DOHH2 (cell line): ENCODE results near the gene IL1A.

Experiments used
- H3F3A ChIP-seq: fragments of 200-600 bp; sonication (generic), shearing (Covaris generic); 2 replicates; pipeline ENCODE4 v1.6.0; 2016; ENCODE audit warnings: antibody characterized with exemption, mild to moderate bottlenecking; ENCODE audit not compliant: control insufficient read depth, insufficient read depth
- H3K27ac ChIP-seq: fragments of 200-600 bp; sonication (generic); 2 replicates; pipeline ENCODE4 v1.5.1; 2014; ENCODE audit warnings: low read depth, mild to moderate bottlenecking, low read length, moderate library complexity
- H3K27me3 ChIP-seq: fragments of 200-600 bp; sonication (generic); 2 replicates; pipeline ENCODE4 v1.6.1; 2014; ENCODE audit warnings: mild to moderate bottlenecking, low read length, mixed read lengths; ENCODE audit not compliant: control insufficient read depth
- H3K36me3 ChIP-seq: fragments of 200-600 bp; sonication (generic); 2 replicates; pipeline ENCODE4 v1.6.1; 2014; ENCODE audit warnings: mild to moderate bottlenecking, low read length, moderate library complexity, mixed read lengths; ENCODE audit not compliant: control insufficient read depth
- H3K4me1 ChIP-seq: fragments of 200-600 bp; sonication (generic); 2 replicates; pipeline ENCODE4 v1.6.1; 2014; ENCODE audit warnings: mild to moderate bottlenecking, low read length, mixed read lengths; ENCODE audit not compliant: control insufficient read depth
- H3K4me2 ChIP-seq: fragments of 200-600 bp; sonication (generic); 2 replicates; pipeline ENCODE4 v1.6.0; 2014; ENCODE audit warnings: mild to moderate bottlenecking, low read length, moderate library complexity
- H3K4me3 ChIP-seq: fragments of 200-600 bp; sonication (generic); 2 replicates; pipeline ENCODE4 v1.5.1; 2014; ENCODE audit warnings: mild to moderate bottlenecking, low read length, mixed read lengths
- H3K79me2 ChIP-seq: fragments of 200-600 bp; sonication (generic); 2 replicates; pipeline ENCODE4 v1.6.1; 2014; ENCODE audit warnings: mild to moderate bottlenecking, low read length, mixed read lengths; ENCODE audit not compliant: control insufficient read depth
- H3K9me2 ChIP-seq: fragments of 200-600 bp; sonication (generic); replicated peaks from 2 replicates; pipeline ENCODE4 v1.6.1; 2014; ENCODE audit warnings: mild to moderate bottlenecking, low read length, mixed read lengths; ENCODE audit not compliant: control insufficient read depth
- H3K9me3 ChIP-seq: fragments of 200-600 bp; sonication (generic); 2 replicates; pipeline ENCODE4 v1.6.1; 2014; ENCODE audit warnings: antibody characterized with exemption, low read length, mixed read lengths; ENCODE audit not compliant: control insufficient read depth, insufficient read depth
- H4K20me1 ChIP-seq: fragments of 200-600 bp; sonication (generic); 2 replicates; pipeline ENCODE4 v1.6.0; 2014; ENCODE audit warnings: low read depth, mild to moderate bottlenecking, antibody characterized with exemption, low read length, moderate library complexity; ENCODE audit not compliant: control insufficient read depth, insufficient read depth
- EZH2phosphoT487 ChIP-seq: fragments of 200-600 bp; sonication (generic); IDR thresholded peaks from 2 replicates; pipeline ENCODE4 v1.6.1; 2017; ENCODE audit warnings: borderline replicate concordance, mild to moderate bottlenecking, antibody characterized with exemption, low read length, moderate library complexity, mixed read lengths
- TF ChIP-seq, protein P1 (sequence below): fragments of 200-600 bp; sonication (generic); IDR thresholded peaks from one replicate; pipeline ENCODE4 v1.5.1; 2014; ENCODE audit warnings: antibody characterized with exemption, mild to moderate bottlenecking, low read depth, low read length; ENCODE audit not compliant: poor library complexity, severe bottlenecking

Gene IL1A

DNA sequence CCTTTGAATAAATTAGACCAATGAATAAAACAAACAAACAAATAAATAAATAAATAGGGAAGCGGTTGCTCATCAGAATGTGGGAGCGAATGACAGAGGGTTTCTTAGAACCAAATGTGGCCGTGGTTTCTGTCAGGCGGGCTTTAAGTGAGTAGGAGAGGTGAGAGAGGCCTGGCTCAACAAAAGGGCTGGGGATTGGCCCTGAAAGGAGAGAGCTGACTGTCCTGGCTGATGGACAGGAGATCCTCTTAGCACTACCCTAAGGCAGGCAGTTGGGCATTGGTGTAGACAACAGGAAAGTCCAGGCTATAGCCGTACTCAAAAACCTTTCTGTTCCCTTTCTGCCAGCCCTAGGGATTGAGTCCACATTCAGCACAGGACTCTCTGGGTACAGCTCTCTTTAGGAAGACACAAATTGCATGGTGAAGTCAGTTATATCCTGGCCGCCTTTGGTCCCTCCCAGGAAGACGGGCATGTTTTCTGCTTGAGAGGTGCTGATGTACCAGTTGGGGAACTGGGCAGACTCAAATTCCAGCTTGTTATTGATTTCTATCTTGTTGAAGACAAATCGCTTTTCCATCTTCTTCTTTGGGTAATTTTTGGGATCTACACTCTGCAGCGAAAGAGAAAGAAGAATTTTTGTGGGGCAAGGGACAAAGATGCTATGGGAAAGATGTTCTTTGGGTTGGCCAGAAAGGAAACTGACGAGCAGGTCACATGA lies 45.8 kb upstream of the IL1A start:
- Histone ChIP-seq H3K79me2 (no peaks in the 10 kb centered on the region), H3K9me2 (no peaks in the 10 kb centered on the region), H3K4me1 (no peaks in the 10 kb centered on the region), H3K27me3 (0 out of 2 replicates have a peak, but pooled peaks cover 2% of the 10 kb centered on the region), H3K4me2 (no peak overlapping the region), H3F3A (no peaks in the 10 kb centered on the region), H4K20me1 (no peaks in the 10 kb centered on the region), H3K9me3 (no peaks in the 10 kb centered on the region), H3K27ac (no peak overlapping the region), H3K36me3 (no peaks in the 10 kb centered on the region), H3K4me3 (no peak overlapping the region)
- TF ChIP-seq, protein P1, sequence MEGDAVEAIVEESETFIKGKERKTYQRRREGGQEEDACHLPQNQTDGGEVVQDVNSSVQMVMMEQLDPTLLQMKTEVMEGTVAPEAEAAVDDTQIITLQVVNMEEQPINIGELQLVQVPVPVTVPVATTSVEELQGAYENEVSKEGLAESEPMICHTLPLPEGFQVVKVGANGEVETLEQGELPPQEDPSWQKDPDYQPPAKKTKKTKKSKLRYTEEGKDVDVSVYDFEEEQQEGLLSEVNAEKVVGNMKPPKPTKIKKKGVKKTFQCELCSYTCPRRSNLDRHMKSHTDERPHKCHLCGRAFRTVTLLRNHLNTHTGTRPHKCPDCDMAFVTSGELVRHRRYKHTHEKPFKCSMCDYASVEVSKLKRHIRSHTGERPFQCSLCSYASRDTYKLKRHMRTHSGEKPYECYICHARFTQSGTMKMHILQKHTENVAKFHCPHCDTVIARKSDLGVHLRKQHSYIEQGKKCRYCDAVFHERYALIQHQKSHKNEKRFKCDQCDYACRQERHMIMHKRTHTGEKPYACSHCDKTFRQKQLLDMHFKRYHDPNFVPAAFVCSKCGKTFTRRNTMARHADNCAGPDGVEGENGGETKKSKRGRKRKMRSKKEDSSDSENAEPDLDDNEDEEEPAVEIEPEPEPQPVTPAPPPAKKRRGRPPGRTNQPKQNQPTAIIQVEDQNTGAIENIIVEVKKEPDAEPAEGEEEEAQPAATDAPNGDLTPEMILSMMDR, result no peak
- no peak for TF ChIP-seq EZH2phosphoT487

- Histone ChIP-seq H3K4me2 (no peak overlapping the region), H3K4me1 (no peaks in the 10 kb centered on the region), H3K9me2 (no peaks in the 10 kb centered on the region), H3K27me3 (0 out of 2 replicates have a peak, but pooled peaks cover under 1% of the 10 kb centered on the region), H3K36me3 (no peaks in the 10 kb centered on the region), H3K79me2 (no peaks in the 10 kb centered on the region), H3K4me3 (no peak overlapping the region), H3F3A (no peaks in the 10 kb centered on the region), H4K20me1 (no peaks in the 10 kb centered on the region), H3K27ac (no peak overlapping the region), H3K9me3 (no peaks in the 10 kb centered on the region)
- TF ChIP-seq EZH2phosphoT487, result no peak
- TF ChIP-seq, protein P1, result no peak
Observed at GRCh38 chr2:112829101-112829960, 45.0 kb upstream of the IL1A start.

DNA sequence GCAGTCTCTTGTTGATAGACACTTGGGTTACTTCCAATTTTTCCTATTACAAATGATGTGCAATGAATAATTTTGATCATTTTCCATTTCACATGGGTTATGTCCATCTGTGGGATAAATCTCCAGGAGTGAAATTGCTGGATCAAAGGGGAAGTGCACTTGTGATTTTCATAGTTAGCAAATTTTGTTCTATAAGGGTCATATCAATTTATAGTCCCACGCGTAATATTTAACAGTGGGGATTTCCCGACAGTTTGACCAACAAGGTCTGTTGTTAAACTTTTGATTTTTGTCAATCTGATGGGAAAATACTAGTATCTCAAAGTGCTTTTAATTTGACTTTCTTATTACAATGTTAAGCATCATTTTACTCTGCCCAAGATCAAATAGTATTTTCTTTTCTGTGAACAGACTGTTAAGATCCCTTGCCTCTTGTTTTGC lies 44.0 kb upstream of the IL1A start:
- H3K9me2 ChIP-seq, result no peaks in the 10 kb centered on the region
- no peaks in the 10 kb centered on the region for H3K9me3 ChIP-seq
- H3K36me3 ChIP-seq, result no peaks in the 10 kb centered on the region
- no peak overlapping the region for H3K4me3 ChIP-seq
- TF ChIP-seq EZH2phosphoT487, result no peak
- TF ChIP-seq, protein P1, result no peak
- no peaks in the 10 kb centered on the region for H3K79me2 ChIP-seq
- no peaks in the 10 kb centered on the region for H4K20me1 ChIP-seq
- H3K27me3 ChIP-seq, result no peaks in the 10 kb centered on the region
- H3K4me1 ChIP-seq, result no peaks in the 10 kb centered on the region
- no peak overlapping the region for H3K4me2 ChIP-seq
- no peaks in the 10 kb centered on the region for H3F3A ChIP-seq
- no peak overlapping the region for H3K27ac ChIP-seq
